Suprapubic skin (tissue), 4 donors: ENCODE data around the gene RAP1A. TPM values are rescaled to one million over a fixed set of nuclear protein-coding genes. Genes with fewer than 3 reads are reported as not detected.

Experiments used
- DNase-seq, 2 donors: peaks; one replicate each; pipeline ENCODE4 v3.0.0-alpha.2; 2019; ENCODE audit warnings: low spot score in 2 of 2
- H3K27ac ChIP-seq: fragments of 200-600 bp; sonication (generic); one replicate; pipeline ENCODE4 v1.5.1; 2019
- H3K27me3 ChIP-seq: fragments of 200-600 bp; sonication (generic); one replicate; pipeline ENCODE4 v1.5.1; 2019
- H3K36me3 ChIP-seq: fragments of 200-600 bp; sonication (generic); one replicate; pipeline ENCODE4 v1.5.1; 2019
- H3K4me1 ChIP-seq: fragments of 200-600 bp; sonication (generic); one replicate; pipeline ENCODE4 v1.5.1; 2019
- H3K4me3 ChIP-seq: fragments of 200-600 bp; sonication (generic); one replicate; pipeline ENCODE4 v1.5.1; 2019; ENCODE audit warnings: mild to moderate bottlenecking
- H3K9me3 ChIP-seq: fragments of 200-600 bp; sonication (generic); one replicate; pipeline ENCODE4 v1.5.1; 2019
- CTCF ChIP-seq, 2 donors: fragments of 200-600 bp in 1 of 2; fragments of 450-650 bp in 1 of 2; sonication (generic) in 1 of 2; IDR thresholded peaks; one replicate each; pipeline ENCODE4 v1.5.1; 2016 to 2019; ENCODE audit warnings: antibody characterized with exemption in 2 of 2, mild to moderate bottlenecking in 1 of 2, moderate library complexity in 1 of 2
- EP300 ChIP-seq: sonication (generic); formaldehyde crosslinking; IDR thresholded peaks from one replicate; pipeline ENCODE4 v1.6.1; 2017; ENCODE audit warnings: antibody characterized with exemption
- POLR2A ChIP-seq, 2 donors: fragments of 450-650 bp; IDR thresholded peaks; one replicate each; pipeline ENCODE4 v1.6.1; 2017; ENCODE audit warnings: antibody characterized with exemption in 2 of 2, mild to moderate bottlenecking in 2 of 2, moderate library complexity in 2 of 2
- POLR2AphosphoS5 ChIP-seq, 3 donors: sonication (generic); formaldehyde crosslinking; IDR thresholded peaks; one replicate each; pipeline ENCODE4 v1.6.1; 2017; ENCODE audit warnings: antibody characterized with exemption in 3 of 3
- WGBS: methylation state at CpG from one replicate; pipeline ENCODE4 v1.1.5; 2018; 5-methylcytosine and 5-hydroxymethylcytosine counted together
- total RNA-seq, 4 donors: library from RNA; depleted of rRNA; stranded (reverse); fragments of >200 nt; gene quantifications; one replicate each; pipeline ENCODE4 v1.1.0, GENCODE V29; 2016

RAP1A gene
- total RNA-seq, 4 donors from 2014 or later: 31.0 to 38.4 (median 35.3) TPM

- H3K27me3 ChIP-seq: no peaks in the 10 kb centered on the region
- TF ChIP-seq CTCF (IDR thresholded peaks at IDR 0.05) (no peak), EP300 (no peak), POLR2A (IDR thresholded peaks at IDR 0.05) (no peak), POLR2AphosphoS5 (IDR thresholded peaks at IDR 0.05) (no peak)
- H3K4me1 ChIP-seq: peaks cover 35% of the 10 kb centered on the region
- no peaks in the 10 kb centered on the region for H3K36me3 ChIP-seq
- no peak for DNase-seq
- H3K27ac ChIP-seq: no peak overlapping the region
- H3K4me3 ChIP-seq: no peak overlapping the region
- no peaks in the 10 kb centered on the region for H3K9me3 ChIP-seq
- 53% methylated on average over 5 of the region's 5 CpGs for WGBS
Measured at GRCh38 chr1:111597426-111597825, 22.2 kb upstream of the RAP1A start.

GRCh38 chr1:111598544-111598943 is 21.0 kb upstream of the RAP1A start:
- DNase-seq: no peak
- WGBS: 95% methylated on average over 6 of the region's 6 CpGs
- H3K4me3 ChIP-seq: no peak overlapping the region
- no peaks in the 10 kb centered on the region for H3K36me3 ChIP-seq
- no peaks in the 10 kb centered on the region for H3K9me3 ChIP-seq
- H3K27ac ChIP-seq: no peak overlapping the region
- peaks cover 24% of the 10 kb centered on the region for H3K4me1 ChIP-seq
- TF ChIP-seq EP300 (no peak), POLR2AphosphoS5 (IDR thresholded peaks at IDR 0.05) (no peak), CTCF (IDR thresholded peaks at IDR 0.05) (no peak), POLR2A (IDR thresholded peaks at IDR 0.05) (no peak)
- H3K27me3 ChIP-seq: no peaks in the 10 kb centered on the region

GRCh38 chr1:111599781-111600693 is 19.6 kb upstream of the RAP1A start:
- Histone ChIP-seq H3K36me3 (no peaks in the 10 kb centered on the region), H3K4me3 (no peak overlapping the region), H3K9me3 (no peaks in the 10 kb centered on the region), H3K27me3 (no peaks in the 10 kb centered on the region), H3K27ac (no peak overlapping the region), H3K4me1 (peaks cover 14% of the 10 kb centered on the region)
- TF ChIP-seq EP300: no peak
- no peak for TF ChIP-seq POLR2A (IDR thresholded peaks at IDR 0.05)
- no peak for TF ChIP-seq POLR2AphosphoS5 (IDR thresholded peaks at IDR 0.05)
- no peak for TF ChIP-seq CTCF (IDR thresholded peaks at IDR 0.05)
- WGBS: 85% methylated on average over 10 of the region's 10 CpGs
- DNase-seq: no peak

GRCh38 chr1:111600886-111601386 is 18.7 kb upstream of the RAP1A start:
- H3K9me3 ChIP-seq: no peaks in the 10 kb centered on the region
- peaks cover 19% of the 10 kb centered on the region for H3K4me1 ChIP-seq
- no peaks in the 10 kb centered on the region for H3K27me3 ChIP-seq
- no peak for DNase-seq
- TF ChIP-seq EP300: no peak
- TF ChIP-seq POLR2AphosphoS5 (IDR thresholded peaks at IDR 0.05): no peak
- TF ChIP-seq CTCF (IDR thresholded peaks at IDR 0.05): no peak
- TF ChIP-seq POLR2A (IDR thresholded peaks at IDR 0.05): no peak
- 76% methylated on average over 6 of the region's 6 CpGs for WGBS
- H3K27ac ChIP-seq: no peak overlapping the region
- no peaks in the 10 kb centered on the region for H3K36me3 ChIP-seq
- no peak overlapping the region for H3K4me3 ChIP-seq

GRCh38 chr1:111602302-111602701 is 17.3 kb upstream of the RAP1A start:
- TF ChIP-seq POLR2A (IDR thresholded peaks at IDR 0.05) (no peak), EP300 (no peak), CTCF (IDR thresholded peaks at IDR 0.05) (no peak), POLR2AphosphoS5 (IDR thresholded peaks at IDR 0.05) (no peak)
- Histone ChIP-seq H3K4me3 (no peak overlapping the region), H3K4me1 (peaks cover 16% of the 10 kb centered on the region), H3K36me3 (no peaks in the 10 kb centered on the region), H3K27ac (no peak overlapping the region), H3K27me3 (no peaks in the 10 kb centered on the region), H3K9me3 (no peaks in the 10 kb centered on the region)
- DNase-seq: no peak
